Hematopoietic multipotent progenitor cell treated with erythropoietin and hydrocortisone succinate and interleukin-3 and kit ligand, for 15 days (in vitro differentiated cells): ENCODE measurements around the gene PRKCI.
"Not testable (repeated sequence)": the region's sequence is repeated elsewhere in the genome, so short reads cannot be mapped to it uniquely, and the experiment has no call there.

Experiments
- DNase-seq: peaks from one replicate; pipeline ENCODE4 v3.0.0-alpha.2; 2015; ENCODE audit warnings: low spot score

The PRKCI gene

GRCh38 chr3:170290194-170290593 is 68.0 kb downstream of the PRKCI start:
- no peak for DNase-seq

GRCh38 chr3:170295586-170295985 is 73.4 kb downstream of the PRKCI start:
- no peak for DNase-seq

- DNase-seq = no peak
Measured at GRCh38 chr3:170296703-170297102, 74.5 kb downstream of the PRKCI start.

GRCh38 chr3:170301405-170301804 is 79.2 kb downstream of the PRKCI start:
- no peak for DNase-seq

DNA sequence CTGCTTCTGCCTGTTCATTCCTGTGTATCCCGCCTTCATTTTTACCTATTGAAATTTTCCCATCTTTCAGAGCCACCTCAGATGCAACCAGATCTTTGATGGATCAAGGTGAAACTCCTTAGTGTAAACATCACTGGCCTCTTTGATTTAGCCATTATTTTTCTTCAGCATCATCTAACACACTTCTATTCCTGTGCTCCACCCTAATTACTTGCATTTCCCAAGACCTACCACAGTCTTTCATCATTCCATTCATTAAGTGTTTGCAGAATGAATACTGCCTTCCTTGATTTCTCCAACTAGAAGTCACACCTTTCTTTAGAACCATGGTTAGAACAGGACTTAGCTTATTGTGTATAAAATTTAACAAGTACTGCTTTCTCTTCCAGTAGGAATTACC is 79.8 kb downstream of the PRKCI start:
- DNase-seq = no peak

DNA sequence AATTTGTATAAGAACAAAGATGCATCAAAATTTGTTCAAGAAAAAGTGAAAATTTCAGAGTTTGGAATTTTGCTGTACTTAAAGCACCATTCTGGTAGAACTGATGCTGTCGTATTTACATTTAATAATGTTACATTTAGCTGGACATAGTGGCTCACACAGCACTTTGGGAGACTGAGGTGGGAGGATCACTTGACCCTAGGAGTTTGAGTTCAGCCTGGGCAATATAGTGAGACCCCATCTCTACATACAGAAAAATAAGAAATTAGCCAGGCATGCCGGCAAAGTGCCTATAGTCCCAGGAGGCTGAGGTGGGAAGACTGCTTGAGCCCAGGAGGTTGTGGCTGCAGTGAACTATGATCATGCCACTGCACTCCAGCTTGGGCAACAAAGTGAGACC is 83.8 kb downstream of the PRKCI start:
- no peak for DNase-seq

GRCh38 chr3:170307671-170308405 is 85.6 kb downstream of the PRKCI start:
- no peak for DNase-seq

- DNase-seq = no peak
Measured at GRCh38 chr3:170309046-170309445, 86.8 kb downstream of the PRKCI start.

GRCh38 chr3:170317954-170318353 is 95.7 kb downstream of the PRKCI start:
- DNase-seq = no peak

GRCh38 chr3:170320461-170321121 is 98.4 kb downstream of the PRKCI start:
- no peak for DNase-seq

- no peak for DNase-seq
Measured at GRCh38 chr3:170321321-170322034, 99.3 kb downstream of the PRKCI start.

DNA sequence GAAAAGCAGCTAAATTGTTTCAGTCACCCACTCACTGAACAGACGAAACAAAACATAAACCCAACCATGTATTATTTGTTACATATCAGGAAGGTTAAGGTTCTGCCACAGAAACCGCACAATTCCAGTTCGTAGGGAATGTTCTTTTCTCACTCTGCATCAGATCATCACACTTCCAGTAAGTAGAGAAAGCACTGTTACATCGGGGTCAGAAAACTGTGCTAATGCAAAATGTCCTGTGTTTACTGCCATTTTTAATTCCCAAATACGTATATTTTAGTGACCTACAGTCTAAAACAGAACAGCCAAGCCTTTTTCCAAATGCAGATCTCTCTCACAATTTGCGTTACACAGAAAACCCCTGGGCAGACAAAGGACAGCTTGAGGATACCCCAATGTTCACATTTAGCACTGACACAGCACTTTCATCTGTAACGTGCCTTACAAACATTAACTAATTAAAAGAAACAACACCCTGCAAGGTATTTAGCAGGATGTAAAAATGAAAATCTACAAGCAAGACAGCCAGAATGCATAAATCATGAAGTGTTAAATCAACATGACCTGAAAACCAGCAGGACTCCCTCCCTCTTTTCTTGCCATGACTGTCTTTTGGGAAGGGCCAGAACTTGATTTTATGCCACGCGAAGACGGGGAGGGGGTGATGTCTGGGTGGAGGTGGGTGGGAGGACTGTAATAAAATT is 100.5 kb downstream of the PRKCI start:
- DNase-seq = no peak

GRCh38 chr3:170323331-170323730 is 101.1 kb downstream of the PRKCI start:
- DNase-seq = no peak

- DNase-seq = no peak
Measured at GRCh38 chr3:170324962-170325361, 102.7 kb downstream of the PRKCI start.

DNA sequence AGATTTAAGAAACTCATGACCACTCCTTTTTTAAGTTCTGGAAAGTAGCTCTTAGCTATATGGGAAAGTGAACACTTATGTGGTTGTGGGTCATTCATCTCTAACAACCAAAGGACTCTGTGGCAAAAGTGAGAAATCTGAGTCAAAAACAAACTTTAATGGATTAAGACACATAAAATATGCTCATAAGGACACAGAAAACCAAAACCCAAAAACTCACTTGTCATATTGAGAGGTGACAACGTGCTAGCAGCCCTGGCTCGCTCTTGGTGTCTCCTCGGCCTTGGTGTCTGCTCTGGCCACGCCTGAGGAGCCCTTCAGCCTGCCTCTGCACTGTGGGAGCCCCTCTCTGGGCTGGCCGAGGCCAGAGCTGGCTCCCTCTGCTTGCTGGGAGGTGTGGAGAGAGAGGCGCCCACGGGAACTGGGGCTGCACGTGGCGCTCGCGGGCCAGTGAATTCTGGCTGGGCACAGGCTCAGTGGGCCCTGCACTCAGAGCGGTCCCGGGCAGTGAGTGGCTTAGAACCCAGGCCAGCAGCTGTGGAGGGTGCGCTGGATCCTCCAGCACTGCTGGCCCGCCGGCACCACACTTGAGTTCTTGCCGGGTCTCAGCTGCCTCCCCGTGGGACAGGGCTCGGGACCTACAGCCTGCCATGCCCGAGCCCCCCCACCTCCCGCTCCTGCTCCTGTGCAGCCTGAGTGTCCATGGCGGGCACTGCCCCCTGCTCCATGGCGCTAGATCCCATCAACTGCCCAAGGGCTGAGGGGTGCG is 105.0 kb downstream of the PRKCI start:
- no peak for DNase-seq

GRCh38 chr3:170327868-170328548 is 105.8 kb downstream of the PRKCI start:
- DNase-seq = not testable (repeated sequence)

GRCh38 chr3:170330366-170330765 is 108.1 kb downstream of the PRKCI start:
- DNase-seq = no peak

- DNase-seq = no peak
Measured at GRCh38 chr3:170331143-170331542, 108.9 kb downstream of the PRKCI start.

DNA sequence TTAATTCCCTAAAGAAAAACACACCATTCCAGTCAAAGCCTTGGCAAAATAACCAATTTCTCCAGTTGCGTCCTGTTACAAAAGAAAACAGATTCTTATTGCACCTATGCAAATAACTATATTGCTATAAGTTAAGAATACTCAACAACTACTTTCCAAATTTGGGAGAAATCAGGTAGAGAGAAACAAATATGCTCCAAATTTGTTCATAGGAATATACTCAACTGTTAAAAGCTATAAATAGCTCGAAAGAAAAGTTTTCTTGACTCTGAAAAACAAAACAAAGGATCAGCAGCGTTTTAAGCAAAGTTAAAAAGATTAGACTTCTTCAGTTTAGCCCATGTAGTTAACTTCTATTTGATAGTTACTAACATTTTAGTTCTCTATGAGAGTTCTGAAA is 115.2 kb downstream of the PRKCI start:
- DNase-seq = no peak

- no peak for DNase-seq
Measured at GRCh38 chr3:170338690-170339340, 116.6 kb downstream of the PRKCI start.

- DNase-seq = not testable (repeated sequence)
Measured at GRCh38 chr3:170342273-170342672, 120.0 kb downstream of the PRKCI start.
